ENCODE data around the gene PTCHD4. TPM values are rescaled to one million over a fixed set of nuclear protein-coding genes. Genes with fewer than 3 reads are reported as not detected.

The PTCHD4 gene
- total and polyA plus RNA-seq, 4 donors, result 0.07 to 0.65 TPM; not detected in 2

- TF ChIP-seq YY1 (IDR thresholded peaks at IDR 0.05) (no peak), ATF3 (IDR thresholded peaks at IDR 0.05) (no peak), FOXA2 (IDR thresholded peaks at IDR 0.05) (no peak)
Measured at GRCh38 chr6:48061265-48061990, 49.6 kb downstream of the PTCHD4 start (continued).
